ENCODE measurements around the gene PHRF1.

PHRF1 gene

GRCh38 chr11:607971-608659 lies 31.8 kb downstream of the PHRF1 start:
- in situ Hi-C loops (cut with HindIII; ENCODE audit: low sequenced_read_pairs): no loop called here
- no peak for DNase-seq (ENCODE audit: low read depth)
- TF ChIP-seq CTCF (IDR thresholded peaks at IDR 0.05; ENCODE audit: low read depth, low read length, missing control alignments): no peak
- no peak overlapping the region for H3K4me3 ChIP-seq (ENCODE audit: low read depth, low read length)

- TF ChIP-seq CTCF (IDR thresholded peaks at IDR 0.05; ENCODE audit: low read depth, low read length, missing control alignments): no peak
- in situ Hi-C loops (cut with HindIII; ENCODE audit: low sequenced_read_pairs): no loop called here
- no peak overlapping the region for H3K4me3 ChIP-seq (ENCODE audit: low read depth, low read length)
- no peak for DNase-seq (ENCODE audit: low read depth)
Observed at GRCh38 chr11:608791-609251, 32.6 kb downstream of the PHRF1 start.

- DNase-seq (ENCODE audit: low read depth): no peak
- no peak overlapping the region for H3K4me3 ChIP-seq (ENCODE audit: low read depth, low read length)
- TF ChIP-seq CTCF (IDR thresholded peaks at IDR 0.05; ENCODE audit: low read depth, low read length, missing control alignments): no peak
- in situ Hi-C loops (cut with HindIII; ENCODE audit: low sequenced_read_pairs): no loop called here
Observed at GRCh38 chr11:609341-609811, 33.1 kb downstream of the PHRF1 start.

GRCh38 chr11:610146-610801 lies 34.0 kb downstream of the PHRF1 start:
- in situ Hi-C loops (cut with HindIII; ENCODE audit: low sequenced_read_pairs): no loop called here
- DNase-seq (ENCODE audit: low read depth): no peak
- no peak for TF ChIP-seq CTCF (IDR thresholded peaks at IDR 0.05; ENCODE audit: low read depth, low read length, missing control alignments)
- H3K4me3 ChIP-seq (ENCODE audit: low read depth, low read length): no peak overlapping the region

- TF ChIP-seq CTCF (IDR thresholded peaks at IDR 0.05; ENCODE audit: low read depth, low read length, missing control alignments): no peak
- H3K4me3 ChIP-seq (ENCODE audit: low read depth, low read length): no peak overlapping the region
- no peak for DNase-seq (ENCODE audit: low read depth)
- in situ Hi-C loops (cut with HindIII; ENCODE audit: low sequenced_read_pairs): no loop called here
Observed at GRCh38 chr11:611001-611996, 35.0 kb downstream of the PHRF1 start.
